Activated CD4-positive, CD25-positive, alpha-beta regulatory T cell treated with anti-CD3 and anti-CD28 coated beads, Interleukin-2, amount 50 U/mL, for 24 hours (primary cell): Measurements from ENCODE around the gene PLEKHM2.

Experiments
- ATAC-seq, 2 donors: fragments of 150-1000 bp; cut with Tn5 transposase; one replicate each; pipeline ENCODE4 v1.10.0; 2021; ENCODE audit warnings: mild to moderate bottlenecking in 1 of 2, moderate library complexity in 1 of 2

The PLEKHM2 gene

DNA sequence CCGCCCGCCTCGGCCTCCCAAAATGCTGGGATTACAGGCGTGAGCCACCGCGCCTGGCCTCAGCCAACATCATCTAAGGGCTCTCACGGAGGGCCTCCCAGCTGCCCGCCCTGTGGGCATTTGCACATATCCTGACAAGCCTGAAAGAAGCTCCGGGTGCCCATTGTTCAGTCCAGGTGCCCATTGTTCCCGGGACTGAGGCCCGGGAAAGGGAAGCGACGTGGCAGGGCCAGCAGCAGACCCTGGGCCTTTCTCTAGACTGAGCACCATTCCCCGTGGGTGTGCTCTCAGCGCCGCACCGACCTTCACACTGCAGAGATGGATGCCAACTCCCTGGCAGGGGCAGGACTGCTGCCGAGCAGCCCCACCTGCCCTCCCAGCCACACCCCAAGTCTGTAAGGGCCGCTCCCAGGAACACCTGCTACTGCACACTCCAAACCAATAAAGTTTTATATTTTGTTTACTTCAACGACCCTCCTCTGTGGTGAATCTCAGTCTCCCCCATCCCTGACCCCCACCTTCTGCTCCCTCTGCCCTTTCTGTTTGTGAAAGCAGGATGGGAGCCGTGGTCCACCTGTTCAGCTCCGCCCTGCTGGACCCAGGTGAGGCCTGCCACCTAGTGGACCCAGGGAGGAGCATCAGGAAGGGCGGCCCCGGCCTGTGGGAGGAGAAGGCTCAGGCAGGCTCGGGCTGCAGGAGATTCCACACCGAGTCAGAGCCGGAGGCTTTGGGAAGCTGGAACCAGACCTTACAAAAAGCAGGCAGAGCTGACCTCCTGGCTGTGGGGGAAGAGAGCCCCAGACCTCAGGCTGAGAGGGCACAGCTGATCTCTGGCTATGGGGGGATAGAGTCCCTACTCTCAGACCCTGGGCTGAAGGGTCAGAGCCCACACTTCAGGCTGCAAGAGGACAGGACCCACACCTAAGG is 57.1 kb downstream of the PLEKHM2 start:
- ATAC-seq: peak; percentile 74 to 77

- no peak for ATAC-seq
Measured at GRCh38 chr1:15742339-15742801, 58.2 kb downstream of the PLEKHM2 start, which contains the start of gene TMEM82. TMEM82 (plus strand) TSS chr1:15742499; CDS start chr1:15742560, 61 bp downstream.

DNA sequence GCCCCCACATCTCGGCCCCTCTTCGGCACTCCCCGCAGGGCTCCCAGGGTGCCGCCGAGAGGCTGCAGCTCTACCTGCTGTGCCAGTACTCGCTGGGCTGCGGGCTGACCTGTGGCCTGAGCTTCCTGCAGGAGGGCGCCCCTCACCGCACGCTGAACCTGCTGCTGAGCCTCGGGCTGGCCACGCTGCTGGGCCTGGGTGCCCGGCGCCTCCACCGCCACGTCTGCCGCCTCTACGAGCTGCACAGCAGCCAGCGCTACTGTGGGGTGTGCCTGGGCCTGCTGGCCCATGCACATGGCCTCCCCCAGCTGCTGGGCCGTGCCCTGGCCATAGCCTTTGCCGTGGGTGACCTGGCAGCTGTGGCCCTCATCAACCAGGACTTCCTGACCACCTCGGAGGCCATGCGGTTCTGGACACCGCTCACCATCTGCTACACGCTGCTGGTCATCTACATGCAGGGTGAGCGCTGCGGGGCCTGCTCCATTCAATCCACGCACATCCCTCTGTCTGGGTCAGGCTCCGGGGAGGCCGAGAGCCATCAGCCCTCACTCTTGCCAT is 60.1 kb downstream of the PLEKHM2 start:
- ATAC-seq: no peak

- ATAC-seq: no peak
Measured at GRCh38 chr1:15747378-15747777, 63.3 kb downstream of the PLEKHM2 start.

DNA sequence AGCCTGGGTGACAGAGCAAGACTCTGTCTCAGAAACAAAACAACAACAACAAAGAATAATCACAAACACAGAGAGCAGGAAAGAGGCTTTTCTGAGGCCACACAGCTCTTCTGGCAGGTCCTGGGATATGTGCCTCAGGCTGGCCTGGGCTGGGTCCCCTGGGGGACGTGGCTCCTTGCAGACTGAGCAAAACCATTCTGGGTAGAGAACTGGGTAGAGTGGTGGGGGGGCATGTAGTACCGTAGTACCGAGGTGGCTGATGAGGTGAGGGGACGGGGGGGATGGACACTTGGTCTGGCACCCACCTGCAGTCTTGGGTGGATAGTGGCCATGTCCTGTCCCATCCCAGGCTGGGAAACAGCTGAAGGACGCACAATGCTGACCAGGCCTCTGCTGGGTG is 64.1 kb downstream of the PLEKHM2 start:
- no peak for ATAC-seq

GRCh38 chr1:15748690-15749398 is 64.7 kb downstream of the PLEKHM2 start:
- ATAC-seq: no peak

GRCh38 chr1:15749399-15750291 is 65.5 kb downstream of the PLEKHM2 start:
- ATAC-seq: no peak

DNA sequence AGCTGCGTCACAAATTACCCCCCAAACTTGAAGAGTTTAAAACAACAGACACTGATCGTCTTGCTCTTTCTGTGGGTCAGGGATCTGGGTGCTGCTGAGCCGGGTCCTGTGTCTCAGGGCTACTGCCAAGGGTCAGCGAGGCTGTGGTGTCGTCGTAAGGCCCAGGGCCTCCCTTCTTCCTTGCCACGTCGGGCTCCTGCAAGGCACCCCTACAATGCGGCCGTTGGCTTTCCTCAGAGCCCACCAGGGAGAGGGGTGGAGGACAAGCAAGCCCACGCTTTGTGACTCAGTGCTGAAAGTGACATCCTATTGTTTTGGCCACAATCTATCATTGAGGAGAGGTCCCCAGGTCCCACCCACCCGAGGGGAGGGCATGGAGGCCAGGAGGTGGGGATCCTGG is 66.8 kb downstream of the PLEKHM2 start:
- ATAC-seq: no peak

DNA sequence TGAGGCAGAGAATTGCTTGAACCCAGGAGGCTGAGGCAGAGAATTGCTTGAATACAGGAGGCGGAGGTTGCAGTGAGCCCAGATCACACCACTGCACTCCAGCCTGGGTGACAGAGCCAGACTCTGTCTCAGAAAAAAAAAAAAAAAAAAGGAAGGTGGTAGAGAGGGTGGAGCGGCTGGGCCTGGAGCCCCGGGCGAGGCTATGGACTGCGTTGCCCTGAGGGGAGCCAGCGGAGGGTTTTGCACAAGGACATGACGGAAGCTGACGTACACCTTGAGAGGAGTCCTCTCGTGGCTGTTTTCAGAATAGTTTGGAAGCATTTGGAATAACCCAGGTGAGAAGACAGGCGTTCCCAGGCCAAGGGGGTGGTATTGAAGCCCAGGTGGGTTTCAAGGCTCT is 67.6 kb downstream of the PLEKHM2 start:
- ATAC-seq: no peak

- no peak for ATAC-seq
Measured at GRCh38 chr1:15753776-15754175, 69.7 kb downstream of the PLEKHM2 start.

DNA sequence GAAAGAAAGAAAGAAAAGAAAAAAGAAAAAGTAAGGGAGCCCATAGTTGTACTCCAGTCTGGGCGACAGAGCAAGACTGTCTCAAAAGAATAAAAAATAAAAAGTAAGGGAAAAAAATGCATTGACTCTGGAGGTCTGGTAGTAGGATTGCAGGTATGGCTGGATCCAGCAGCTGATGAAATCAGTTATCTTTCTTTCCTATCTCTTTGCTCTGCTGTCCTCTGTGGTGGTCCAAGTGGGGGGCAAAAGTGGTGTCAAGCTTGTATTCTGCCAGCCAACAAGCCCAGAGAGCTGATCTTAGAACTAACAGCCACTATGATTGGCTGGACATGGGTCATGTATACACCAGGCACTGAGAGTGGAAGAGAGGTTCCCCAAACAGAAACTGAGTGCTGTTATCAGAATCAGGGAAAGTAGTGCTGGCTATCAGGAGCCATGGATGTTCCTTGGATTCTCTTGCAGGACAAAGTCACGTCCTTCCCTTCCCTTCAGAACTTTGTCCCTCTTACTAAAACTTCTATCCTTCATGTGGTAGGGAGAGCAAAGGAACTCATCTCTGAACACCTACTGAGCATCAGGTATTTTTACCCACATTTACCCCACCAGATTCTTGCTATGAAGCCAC is 71.0 kb downstream of the PLEKHM2 start:
- no peak for ATAC-seq

DNA sequence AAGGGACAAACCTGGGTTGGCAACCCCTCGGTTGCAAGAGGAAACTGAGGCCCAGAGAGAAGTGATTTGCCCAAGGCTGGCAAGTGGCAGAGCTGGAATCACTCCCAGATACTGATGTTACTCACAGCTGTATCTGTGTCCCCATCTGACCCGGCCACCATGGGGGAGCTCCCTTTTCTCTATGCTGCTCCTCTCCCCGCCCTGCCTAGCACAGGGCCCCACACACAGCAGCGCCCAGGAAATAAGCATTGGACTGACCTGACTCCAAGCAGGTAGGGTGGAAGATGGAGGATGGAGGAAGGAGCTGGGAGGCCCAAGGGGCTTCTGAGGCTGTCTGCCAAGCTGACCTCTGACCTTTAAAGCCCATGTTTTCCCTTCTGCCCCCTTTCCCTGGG is 71.5 kb downstream of the PLEKHM2 start:
- ATAC-seq: no peak

DNA sequence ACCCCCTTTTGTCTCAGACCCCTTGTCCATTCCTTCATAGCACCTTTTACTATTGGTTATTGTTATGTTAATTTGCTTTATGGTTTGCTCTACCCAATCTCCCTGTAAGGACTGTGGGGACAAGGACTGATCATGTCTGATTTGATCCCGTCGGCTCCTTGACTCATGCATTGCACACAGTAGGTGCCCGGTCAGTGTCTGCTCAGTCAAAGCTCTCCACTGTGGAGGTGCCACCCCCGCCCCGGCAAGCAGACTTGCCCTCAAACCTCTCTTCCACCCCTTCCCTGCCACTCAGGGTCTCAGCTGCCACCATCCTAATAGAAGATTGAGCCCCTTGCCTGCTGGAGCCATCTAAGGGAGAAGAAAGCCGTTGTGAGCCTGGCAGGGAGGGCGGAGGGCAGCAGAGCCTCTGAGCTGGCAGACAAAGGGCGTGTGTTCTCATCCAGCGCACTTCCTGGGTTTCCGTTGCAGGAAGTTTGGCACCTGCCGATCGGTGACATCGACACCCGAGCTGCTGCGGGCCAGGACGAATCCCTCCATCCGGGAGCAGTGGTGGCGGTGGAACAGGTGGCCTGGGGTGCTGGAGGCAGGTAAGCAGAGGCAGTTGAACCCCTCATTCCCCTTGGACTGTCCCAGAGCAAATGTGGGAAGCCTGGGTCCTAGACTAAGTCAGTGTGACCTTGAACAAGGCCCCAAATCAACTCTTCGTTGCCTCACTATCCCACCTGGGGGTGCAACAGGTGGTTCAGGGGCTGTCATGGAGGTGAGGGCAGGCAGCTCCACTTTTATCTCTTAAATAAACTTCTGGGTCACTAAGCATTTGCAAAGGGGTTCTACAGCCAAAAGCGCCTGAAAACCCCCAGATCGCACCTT is 72.3 kb downstream of the PLEKHM2 start:
- no peak for ATAC-seq

- no peak for ATAC-seq
Measured at GRCh38 chr1:15757016-15757543, 73.0 kb downstream of the PLEKHM2 start.

DNA sequence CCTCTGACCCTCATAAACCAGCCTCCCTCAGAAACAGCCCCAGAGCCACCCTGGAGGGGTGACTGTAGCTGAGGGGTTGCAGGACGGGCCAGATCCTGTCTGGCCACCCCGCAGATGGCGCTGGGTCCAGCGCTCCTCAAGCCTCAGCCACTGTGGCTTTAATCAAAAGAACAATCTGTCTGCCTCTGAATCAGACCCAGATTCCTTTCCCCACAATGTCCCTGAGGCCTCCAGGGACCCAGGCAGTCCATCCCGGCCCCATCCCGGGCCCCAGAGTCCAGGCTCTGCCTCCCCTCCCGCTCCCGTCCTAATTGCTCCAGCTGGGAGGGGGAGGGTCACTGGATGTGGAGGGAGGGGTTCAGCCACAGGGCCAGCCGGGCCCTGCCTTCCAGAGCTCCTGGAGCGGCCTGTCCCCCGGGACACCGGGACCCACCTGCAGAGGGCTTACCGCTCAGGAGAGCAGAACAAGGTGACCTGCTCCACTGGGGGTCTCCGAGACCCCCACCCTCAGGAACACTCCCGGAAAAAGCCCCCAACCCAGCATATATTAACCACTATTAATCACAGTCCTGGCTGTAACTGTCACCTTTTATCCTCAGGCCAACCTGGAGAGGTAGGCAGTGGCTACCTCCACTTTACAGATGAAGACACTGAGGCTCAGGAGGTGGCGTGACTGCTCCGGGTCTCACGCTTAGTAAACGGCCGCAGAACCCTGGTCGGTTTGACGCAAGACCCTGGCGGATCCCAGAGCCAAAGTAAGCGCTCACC is 73.6 kb downstream of the PLEKHM2 start:
- ATAC-seq: no peak

DNA sequence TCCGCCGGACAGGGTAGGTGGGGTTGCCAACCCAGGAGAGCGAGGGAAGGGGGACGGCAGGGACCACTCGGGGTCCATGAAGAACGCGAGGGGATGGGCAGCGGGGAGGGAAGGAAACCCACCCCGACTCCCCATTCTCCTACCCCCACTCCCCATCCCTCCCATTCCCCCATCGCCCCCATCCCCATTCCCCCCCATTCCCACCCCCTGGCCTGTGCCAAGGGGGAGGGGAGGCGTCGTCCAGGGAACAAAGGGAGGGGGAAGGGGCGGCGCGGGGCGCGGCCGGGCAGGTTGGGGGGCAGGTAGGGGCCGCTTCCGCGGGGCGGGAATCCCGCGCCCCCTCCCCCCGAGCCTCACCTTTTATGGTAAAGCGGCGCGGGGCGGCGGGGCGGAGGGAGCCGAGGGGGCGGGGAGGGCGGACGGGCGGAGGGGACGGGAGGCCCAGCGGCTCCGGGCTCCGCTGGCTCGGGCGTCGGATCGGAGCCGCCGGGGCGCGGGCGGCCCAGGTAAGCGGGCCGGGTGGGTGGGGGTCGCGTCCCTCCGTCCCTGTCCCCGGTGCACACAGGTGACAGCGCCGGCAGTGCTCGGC is 74.3 kb downstream of the PLEKHM2 start, which contains the start of gene FBLIM1:
Gene FBLIM1, plus strand, starts transcription at position 453 of the 589 bp plus-strand sequence. CDS start 6,189 bp downstream, outside the sequence.
- ATAC-seq: no peak

- no peak for ATAC-seq
Measured at GRCh38 chr1:15758953-15759661, 75.0 kb downstream of the PLEKHM2 start.

GRCh38 chr1:15760520-15761211 is 76.5 kb downstream of the PLEKHM2 start:
- ATAC-seq: no peak
